G401.6 (cell line): ENCODE measurements around the gene CACNG5.

Source experiments
- FAIRE-seq: peaks from 2 replicates; lab custom pipeline; 2012; peaks lifted over from hg19 to GRCh38; lab: Jason Lieb, UNC

Gene CACNG5

GRCh38 chr17:66906321-66907278, 71.7 kb downstream of the CACNG5 start:
- FAIRE-seq = peak; percentile 65

GRCh38 chr17:66909804-66910373, 75.0 kb downstream of the CACNG5 start:
- FAIRE-seq = no peak

GRCh38 chr17:66910651-66911285, 75.9 kb downstream of the CACNG5 start:
- no peak for FAIRE-seq

GRCh38 chr17:66915204-66915611, 80.3 kb downstream of the CACNG5 start:
- no peak for FAIRE-seq

GRCh38 chr17:66915792-66916191, 80.9 kb downstream of the CACNG5 start:
- FAIRE-seq = no peak

- no peak for FAIRE-seq
Measured at GRCh38 chr17:66916946-66917345, 82.0 kb downstream of the CACNG5 start.

- FAIRE-seq = no peak
Measured at GRCh38 chr17:66918896-66919295, 84.0 kb downstream of the CACNG5 start.

GRCh38 chr17:66920435-66920834, 85.5 kb downstream of the CACNG5 start:
- FAIRE-seq = no peak

- no peak for FAIRE-seq
Measured at GRCh38 chr17:66920950-66921349, 86.0 kb downstream of the CACNG5 start.

GRCh38 chr17:66923886-66924285, 89.0 kb downstream of the CACNG5 start:
- no peak for FAIRE-seq

- FAIRE-seq = no peak
Measured at GRCh38 chr17:66925811-66926500, 91.0 kb downstream of the CACNG5 start.

GRCh38 chr17:66928949-66929348, 94.0 kb downstream of the CACNG5 start:
- FAIRE-seq = no peak

GRCh38 chr17:66929591-66929990, 94.7 kb downstream of the CACNG5 start:
- no peak for FAIRE-seq

GRCh38 chr17:66930933-66931332, 96.0 kb downstream of the CACNG5 start:
- no peak for FAIRE-seq

- no peak for FAIRE-seq
Measured at GRCh38 chr17:66932311-66932710, 97.4 kb downstream of the CACNG5 start.

GRCh38 chr17:66934040-66934439, 99.1 kb downstream of the CACNG5 start:
- FAIRE-seq = no peak
